GM21723 (cell line): ENCODE results near the gene S100A14.
"Not testable (repeated sequence)": the region's sequence is repeated elsewhere in the genome, so short reads cannot be mapped to it uniquely, and the experiment has no call there.

Experiments used
- ATAC-seq: cut with Tn5 transposase; IDR thresholded peaks from one replicate; pipeline ENCODE4 v1.9.1; 2021; ENCODE audit warnings: mild to moderate bottlenecking, moderate library complexity; ENCODE audit not compliant: unreplicated experiment

The S100A14 gene

GRCh38 chr1:153616144-153616916 is at the start of gene S100A14:
Gene S100A14, minus strand, starts transcription at chr1:153616325. Its CDS starts 467 bp downstream, at chr1:153615858.
- no peak for ATAC-seq

DNA sequence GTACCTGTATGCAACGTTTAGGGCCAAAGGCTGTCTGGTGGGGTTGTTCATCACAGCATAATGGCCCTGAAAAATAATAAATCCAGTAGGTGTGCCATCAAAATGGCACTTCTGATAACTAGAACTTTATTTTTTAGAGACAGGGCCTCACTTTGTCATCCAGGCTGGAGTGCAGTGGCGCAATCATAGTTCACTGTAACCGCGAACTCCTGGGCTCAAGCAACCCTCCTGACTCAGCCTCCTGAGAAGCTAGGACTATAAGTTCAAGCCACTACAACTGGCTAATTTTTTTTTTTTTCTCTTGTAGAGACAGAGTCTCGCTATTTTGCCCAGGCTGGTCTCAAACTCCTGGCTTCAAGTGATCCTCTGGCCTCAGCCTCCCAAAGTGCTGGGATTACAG is 47.1 kb upstream of the S100A14 start:
- ATAC-seq: no peak

- no peak for ATAC-seq
Measured at GRCh38 chr1:153662269-153662668, 46.1 kb upstream of the S100A14 start.

DNA sequence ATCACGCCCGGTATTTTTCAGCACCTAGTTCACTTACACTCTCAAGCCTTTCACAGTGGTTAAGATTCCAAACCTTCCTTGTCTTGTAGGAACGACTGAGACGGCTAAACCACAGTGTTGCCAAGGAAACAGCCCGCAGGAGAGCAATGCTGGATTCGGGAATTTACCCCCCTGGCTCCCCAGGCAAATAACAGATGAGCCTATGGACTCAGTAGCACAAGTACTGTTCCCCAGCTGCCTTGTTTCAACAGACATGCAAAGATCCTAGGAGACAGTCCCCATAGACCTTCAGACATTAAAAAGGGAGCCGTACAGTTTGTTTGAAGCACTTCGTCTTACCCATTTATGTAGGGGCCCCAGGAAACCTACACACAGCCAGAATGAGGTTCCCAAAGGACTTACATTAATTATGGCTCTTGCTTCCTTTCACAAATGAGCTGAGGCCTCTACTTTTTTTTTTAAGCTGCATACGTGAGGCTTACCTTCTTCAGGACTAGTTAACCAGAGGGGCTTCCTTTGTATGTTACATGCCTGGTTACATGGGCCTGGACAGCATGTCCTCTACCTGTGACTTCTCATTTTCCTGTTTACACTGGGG is 45.1 kb upstream of the S100A14 start:
- no peak for ATAC-seq

DNA sequence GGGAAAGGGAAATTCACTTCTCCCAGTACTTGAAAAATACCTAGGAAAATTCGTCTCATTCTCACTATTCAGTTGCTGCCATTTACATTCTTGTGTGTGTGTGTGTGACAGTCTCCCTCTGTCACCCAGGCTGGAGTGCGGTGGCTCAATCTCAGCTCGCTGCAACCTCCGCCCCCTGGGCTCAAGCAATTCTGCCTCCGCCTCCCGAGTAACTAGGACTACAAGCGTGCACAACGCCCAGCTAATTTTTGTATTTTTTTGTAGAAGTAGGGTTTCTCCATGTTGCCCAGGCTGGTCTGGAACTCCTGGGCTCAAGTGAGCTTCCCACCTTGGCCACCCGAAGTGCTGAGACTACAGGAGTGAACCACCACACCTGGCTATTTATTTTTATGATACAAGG is 43.5 kb upstream of the S100A14 start:
- no peak for ATAC-seq

- no peak for ATAC-seq
Measured at GRCh38 chr1:153659175-153659534, 43.0 kb upstream of the S100A14 start.

DNA sequence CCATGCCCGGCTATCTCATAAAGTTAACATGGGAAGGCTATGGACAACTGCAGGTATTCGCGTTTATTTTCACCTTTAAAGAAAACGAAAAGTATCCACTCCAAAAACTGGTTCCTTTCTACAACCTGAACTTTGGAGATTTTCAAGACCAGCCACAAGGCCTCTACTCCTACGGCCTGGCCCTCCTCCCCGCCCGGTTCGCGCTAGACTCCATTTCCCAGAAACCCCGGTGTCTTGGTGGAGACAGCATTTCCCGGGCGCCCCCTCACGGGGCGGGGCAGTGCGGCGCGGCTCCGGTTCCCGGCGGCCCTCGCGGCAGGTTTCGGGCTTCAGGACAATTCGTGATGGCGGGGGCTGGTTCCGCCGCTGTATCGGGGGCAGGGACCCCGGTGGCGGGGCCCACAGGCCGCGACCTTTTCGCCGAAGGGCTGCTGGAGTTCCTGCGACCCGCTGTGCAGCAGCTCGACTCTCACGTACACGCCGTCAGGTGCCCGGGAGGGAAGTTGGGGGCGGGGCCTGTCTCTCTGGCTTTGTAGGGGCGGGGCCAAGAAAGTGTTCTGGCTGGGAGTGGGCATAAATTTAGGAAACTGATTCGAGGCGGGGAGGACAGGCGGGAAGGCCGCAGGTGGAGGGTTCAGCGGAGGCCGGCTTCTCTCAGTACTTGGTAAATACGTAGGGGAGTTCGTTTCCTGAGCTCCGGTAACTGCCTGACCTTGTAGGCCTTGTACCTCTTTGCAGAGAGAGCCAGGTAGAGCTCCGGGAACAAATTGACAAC is 42.5 kb upstream of the S100A14 start, which contains the start of gene SNAPIN:
TSS of gene SNAPIN (plus strand) at position 304 of the 775 bp plus-strand sequence. CDS start at position 345, 41 bp downstream.
- peak; percentile 91 for ATAC-seq

DNA sequence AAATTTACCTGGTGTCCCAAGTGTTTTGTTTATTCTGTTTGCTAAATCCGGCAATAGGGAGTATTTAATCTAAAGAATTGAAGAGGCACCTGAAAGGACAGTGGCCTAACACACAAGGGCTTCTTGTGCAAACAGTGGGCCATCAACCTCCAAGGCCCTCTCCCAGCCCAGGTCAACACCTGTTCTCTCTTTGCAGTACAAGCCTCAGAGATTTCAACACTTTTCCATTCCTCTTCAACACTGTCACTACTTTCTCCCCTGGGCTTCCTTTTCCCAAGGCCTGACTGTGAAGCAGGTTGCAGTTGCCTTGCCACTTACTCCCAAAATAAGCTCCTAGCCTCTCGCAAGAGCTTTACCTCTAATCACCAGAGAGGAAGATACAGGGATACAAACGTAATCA is 39.2 kb upstream of the S100A14 start:
- no peak for ATAC-seq

GRCh38 chr1:153652805-153653500 is 36.8 kb upstream of the S100A14 start:
- ATAC-seq: no peak

GRCh38 chr1:153651771-153652170 is 35.6 kb upstream of the S100A14 start:
- no peak for ATAC-seq

DNA sequence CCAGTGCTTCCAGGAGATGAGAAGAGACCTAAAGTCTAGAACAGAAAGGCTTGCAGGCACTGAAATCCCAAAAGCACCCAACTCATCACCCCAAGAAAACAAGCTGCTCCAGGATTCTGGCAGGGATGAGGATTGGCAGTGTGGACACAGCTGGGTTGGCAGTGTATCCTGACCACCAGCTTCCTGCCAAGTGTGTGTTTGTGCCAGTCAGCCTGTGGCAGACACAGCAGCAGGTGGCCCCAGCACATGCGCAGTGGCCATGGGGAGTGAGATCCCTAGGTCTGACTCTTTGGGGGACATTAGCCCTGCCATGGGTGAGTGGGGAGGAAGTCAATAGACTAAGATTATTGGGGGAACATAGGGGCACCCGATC is 33.7 kb upstream of the S100A14 start:
- no peak for ATAC-seq

DNA sequence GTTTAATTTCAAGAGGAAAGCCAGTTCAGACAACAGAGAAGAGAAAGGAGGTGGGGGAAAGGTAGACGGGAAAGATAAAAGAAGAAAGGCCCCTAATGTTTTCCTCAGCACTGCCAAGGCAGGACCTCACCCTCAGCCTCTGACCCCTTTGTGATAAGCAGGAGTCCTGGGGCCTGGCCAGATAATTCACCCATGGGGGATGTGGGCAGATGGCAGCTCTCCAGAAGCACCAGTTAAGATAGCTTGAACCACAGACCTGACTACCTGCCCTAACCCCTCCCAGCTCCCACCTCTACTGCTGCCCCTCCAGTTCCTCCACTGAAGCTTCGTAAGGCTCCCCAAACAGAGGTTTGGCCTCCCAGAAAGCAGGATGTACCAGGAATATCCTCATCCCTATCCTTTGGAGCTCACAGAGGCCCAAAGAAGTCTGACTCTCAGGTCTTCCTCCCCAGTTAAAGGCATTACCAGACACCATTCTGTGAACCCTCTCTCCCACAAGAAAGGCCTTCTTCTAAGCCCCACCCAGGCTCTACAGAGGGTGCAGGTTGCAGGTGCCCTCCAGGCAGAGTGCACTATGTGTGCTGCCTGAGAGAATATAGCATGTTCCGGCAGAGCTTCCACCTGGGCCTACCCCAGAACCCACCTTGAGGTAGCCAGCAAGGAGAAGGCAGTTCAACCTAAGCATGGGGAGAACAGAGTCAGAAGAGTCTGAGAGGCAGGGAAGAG is 33.2 kb upstream of the S100A14 start:
- no peak for ATAC-seq

- ATAC-seq: no peak
Measured at GRCh38 chr1:153648000-153648643, 32.0 kb upstream of the S100A14 start.

DNA sequence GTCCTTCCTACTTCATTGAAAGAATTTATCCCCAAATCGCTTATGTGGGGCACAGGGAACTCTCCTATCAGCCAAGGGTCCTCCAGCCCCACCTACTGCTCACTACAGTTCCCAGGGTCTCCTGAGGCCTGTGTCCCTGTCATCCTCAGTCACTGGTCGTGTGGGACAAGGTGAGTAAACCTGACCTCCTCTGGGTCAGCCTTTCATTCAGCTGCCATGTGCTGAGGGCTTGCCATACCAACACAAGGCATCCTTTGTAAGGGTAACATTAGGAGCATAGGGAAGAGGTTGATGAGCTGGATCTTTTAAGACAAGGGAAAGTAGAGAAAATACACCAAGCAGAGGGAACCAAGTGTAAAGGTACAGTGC is 31.2 kb upstream of the S100A14 start:
- ATAC-seq: no peak

DNA sequence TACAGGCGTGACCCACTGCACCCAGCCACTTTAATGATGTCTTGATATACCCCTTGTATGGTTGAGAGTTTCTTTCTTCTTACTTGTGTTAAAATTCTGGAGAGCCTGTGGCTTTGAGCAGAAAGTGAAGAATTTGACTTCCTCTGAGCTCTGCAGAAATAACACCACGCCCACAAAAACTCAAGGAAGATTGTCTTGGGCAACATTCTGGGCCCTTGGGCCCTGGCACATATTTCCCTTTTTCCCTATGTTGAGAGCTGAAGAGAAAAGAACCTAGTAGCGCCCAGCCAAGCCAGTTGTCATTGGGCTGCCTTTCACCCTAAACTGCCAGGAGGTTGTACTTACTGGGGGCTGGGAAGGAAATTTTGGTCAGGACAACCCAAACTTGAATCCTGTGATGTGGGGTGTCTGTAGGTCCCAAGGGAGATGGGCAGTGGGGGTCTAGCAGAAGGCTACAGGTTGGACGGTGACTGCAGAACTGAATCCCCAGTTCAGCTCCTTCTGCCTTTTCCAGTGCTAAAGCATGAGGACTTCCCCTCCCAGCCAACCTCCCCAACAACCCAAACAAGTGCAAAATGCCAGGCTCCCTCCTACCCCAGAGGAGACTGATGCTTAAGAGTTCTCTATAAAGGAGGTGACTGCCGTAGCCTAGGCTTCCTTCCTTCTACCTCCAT is 30.7 kb upstream of the S100A14 start:
- no peak for ATAC-seq

- no peak for ATAC-seq
Measured at GRCh38 chr1:153643816-153644215, 27.7 kb upstream of the S100A14 start.

- ATAC-seq: no peak
Measured at GRCh38 chr1:153643100-153643499, 27.0 kb upstream of the S100A14 start.

DNA sequence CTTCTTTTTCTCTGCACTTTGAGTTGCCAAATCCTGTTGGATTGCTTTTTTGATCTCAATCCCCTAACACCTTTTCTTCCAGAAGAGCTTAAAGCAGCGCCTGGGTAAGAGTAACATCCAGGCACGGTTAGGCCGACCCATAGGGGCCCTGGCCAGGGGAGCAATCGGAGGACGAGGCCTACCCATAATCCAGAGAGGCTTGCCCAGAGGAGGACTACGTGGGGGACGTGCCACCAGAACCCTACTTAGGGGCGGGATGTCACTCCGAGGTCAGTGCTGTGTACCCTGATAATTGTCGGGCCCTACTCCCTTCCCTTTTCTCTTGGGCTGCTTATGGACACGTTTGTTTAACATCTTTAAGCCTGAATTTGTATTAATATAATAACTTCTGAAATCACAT is 26.0 kb upstream of the S100A14 start:
- ATAC-seq: no peak

DNA sequence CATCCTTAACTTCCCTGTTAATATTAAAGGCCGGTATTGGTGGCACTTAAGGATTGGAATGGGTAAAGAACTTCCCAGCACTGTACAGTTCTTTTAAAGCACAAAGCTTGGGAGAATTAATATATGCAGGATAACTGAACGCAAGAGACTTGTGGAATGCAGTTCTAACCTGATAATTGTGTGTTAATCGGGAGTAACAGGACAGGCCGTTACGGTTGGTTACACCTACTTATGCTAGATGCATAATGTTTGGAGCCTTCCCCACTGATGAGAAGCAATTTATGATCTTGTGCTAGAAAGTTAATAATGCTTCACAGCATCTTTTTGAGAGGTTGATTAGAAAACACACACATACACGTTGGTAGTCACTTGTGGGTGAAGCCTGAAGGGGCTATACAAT is 24.7 kb upstream of the S100A14 start:
- ATAC-seq: no peak

GRCh38 chr1:153640213-153640612 is 24.1 kb upstream of the S100A14 start:
- not testable (repeated sequence) for ATAC-seq
